K562 (cell line): ENCODE data around the gene CAPRIN1. TPM values are rescaled to one million over a fixed set of nuclear protein-coding genes. Genes with fewer than 3 reads are reported as not detected.

Experiments
- ERF ChIP-seq: fragments of 450-650 bp; formaldehyde crosslinking; IDR thresholded peaks from 2 replicates; pipeline ENCODE4 v1.4.0; 2020; ENCODE audit warnings: mild to moderate bottlenecking, mixed read lengths
- FOXM1 ChIP-seq, 2 experiments: fragments of 450-650 bp in 1 of 2; sonication (generic) in 1 of 2; formaldehyde crosslinking in 1 of 2; IDR thresholded peaks; 2 replicates each; pipeline versions ENCODE4 v1.6.1 to v1.9.0; 2017 to 2022; ENCODE audit warnings: low read depth in 2 of 2, mild to moderate bottlenecking in 2 of 2, missing genetic modification reagents in 1 of 2, moderate library complexity in 1 of 2
- GATA2 ChIP-seq: sonication (generic); formaldehyde crosslinking; IDR thresholded peaks from 2 replicates; pipeline ENCODE4 v1.4.0; 2020; ENCODE audit warnings: mild to moderate bottlenecking, missing genetic modification reagents
- HDAC3 ChIP-seq: fragments of 450-650 bp; IDR thresholded peaks from 2 replicates; pipeline ENCODE4 v1.6.1; 2018; ENCODE audit warnings: borderline replicate concordance, mild to moderate bottlenecking, moderate library complexity; ENCODE audit not compliant: partially characterized antibody
- HDAC8 ChIP-seq: fragments of 450-650 bp; IDR thresholded peaks from 2 replicates; pipeline ENCODE4 v1.6.1; 2016; ENCODE audit warnings: mild to moderate bottlenecking, missing genetic modification characterization, moderate library complexity, missing compliant biosample characterization
- HMGXB4 ChIP-seq: sonication (generic); formaldehyde crosslinking; IDR thresholded peaks from 2 replicates; pipeline ENCODE4 v1.8.1; 2023; ENCODE audit warnings: mild to moderate bottlenecking, missing genetic modification reagents
- HNRNPL ChIP-seq: fragments of 200-400 bp; formaldehyde crosslinking; IDR thresholded peaks from 2 replicates; pipeline ENCODE4 v1.6.1; 2017; ENCODE audit warnings: low read depth, mild to moderate bottlenecking, low read length
- MECOM ChIP-seq: fragments of 250-450 bp; sonication (Bioruptor Pico); IDR thresholded peaks from 2 replicates; pipeline ENCODE4 v1.8.0; 2022; ENCODE audit warnings: inconsistent platforms
- MLLT1 ChIP-seq, 2 experiments: fragments of 450-650 bp; IDR thresholded peaks; 2 replicates each; pipeline ENCODE4 v1.6.1; 2016
- NFXL1 ChIP-seq: fragments of 450-650 bp; formaldehyde crosslinking; IDR thresholded peaks from 2 replicates; pipeline ENCODE4 v1.4.0; 2021; ENCODE audit warnings: mild to moderate bottlenecking
- PHF20 ChIP-seq: fragments of 450-650 bp; IDR thresholded peaks from 2 replicates; pipeline ENCODE4 v1.6.1; 2018; ENCODE audit not compliant: partially characterized antibody
- POLR2AphosphoS5 ChIP-seq: IDR thresholded peaks from 2 replicates; pipeline ENCODE4 v1.6.1; 2011; ENCODE audit warnings: mild to moderate bottlenecking, low read depth, low read length, moderate library complexity; ENCODE audit not compliant: control insufficient read depth, insufficient read depth
- SREBF2 ChIP-seq: sonication (generic); formaldehyde crosslinking; IDR thresholded peaks from 2 replicates; pipeline ENCODE4 v1.4.0; 2020; ENCODE audit warnings: mild to moderate bottlenecking, missing genetic modification reagents
- TAF9B ChIP-seq: fragments of 450-650 bp; IDR thresholded peaks from 2 replicates; pipeline ENCODE4 v1.6.1; 2018; ENCODE audit warnings: mild to moderate bottlenecking; ENCODE audit not compliant: partially characterized antibody
- THRAP3 ChIP-seq: fragments of 450-650 bp; IDR thresholded peaks from 2 replicates; pipeline ENCODE4 v1.6.1; 2016; ENCODE audit warnings: mild to moderate bottlenecking, inconsistent platforms, borderline replicate concordance
- ZEB2 ChIP-seq: fragments of 450-650 bp; IDR thresholded peaks from 2 replicates; pipeline ENCODE4 v1.6.1; 2016
- ZNF121 ChIP-seq: sonication (generic); formaldehyde crosslinking; conservative IDR thresholded peaks from 2 replicates; pipeline ENCODE4 v1.8.0; 2022; ENCODE audit warnings: missing genetic modification reagents
- ZNF347 ChIP-seq: fragments of 450-650 bp; formaldehyde crosslinking; IDR thresholded peaks from 2 replicates; pipeline ENCODE4 v1.4.0; 2020; ENCODE audit warnings: low read depth, mild to moderate bottlenecking, moderate library complexity
- ZNF830 ChIP-seq: fragments of 250-450 bp; sonication (Bioruptor Pico); IDR thresholded peaks from 2 replicates; pipeline ENCODE4 v1.5.0; 2021; ENCODE audit warnings: mild to moderate bottlenecking
- polyA plus RNA-seq, 8 experiments: library from polyadenylated mRNA; depleted of rRNA in 4 of 8; stranded (reverse) in 5 of 8; unstranded in 3 of 8; fragments of >200 nt; fragmentation: Nextera tagmentation in 2 of 8; fragmentation: Illumina TruSeq in 1 of 8; extraction: Ambion mirVana in 2 of 8; extraction: Trizol in 1 of 8; gene quantifications; 2 replicates each; pipeline versions ENCODE4 v1.2.1 to v1.2.3, GENCODE V29; 2011 to 2014; ENCODE audit warnings: inconsistent platforms in 1 of 8, missing spikeins in 1 of 8
- total RNA-seq, 7 experiments: library from RNA; depleted of rRNA in 6 of 7; stranded (reverse); fragments of >200 nt in 6 of 7; fragmentation: Illumina TruSeq in 2 of 7; extraction: Trizol in 2 of 7; gene quantifications; 2 replicates each; pipeline versions ENCODE4 v1.2.1 to v1.2.3, GENCODE V29; 2011 to 2021; ENCODE audit warnings: low replicate concordance in 1 of 7
- TF ChIP-seq, protein P1 (sequence below): sonication (generic); formaldehyde crosslinking; IDR thresholded peaks from 2 replicates; pipeline ENCODE4 v1.8.0; 2022; ENCODE audit warnings: mild to moderate bottlenecking, missing genetic modification reagents
- TF ChIP-seq, protein P2 (sequence below): fragments of 250-450 bp; sonication (Bioruptor Pico); IDR thresholded peaks from 2 replicates; pipeline ENCODE4 v1.5.0; 2021; ENCODE audit warnings: mild to moderate bottlenecking, moderate library complexity

CAPRIN1 gene
- total and polyA plus RNA-seq, 9 of the 15 experiments (the other 6 are each of a cell fraction or from before 2014, with no cell fraction given) = 49.6 to 271 (median 244) TPM

- TF ChIP-seq, protein P1, sequence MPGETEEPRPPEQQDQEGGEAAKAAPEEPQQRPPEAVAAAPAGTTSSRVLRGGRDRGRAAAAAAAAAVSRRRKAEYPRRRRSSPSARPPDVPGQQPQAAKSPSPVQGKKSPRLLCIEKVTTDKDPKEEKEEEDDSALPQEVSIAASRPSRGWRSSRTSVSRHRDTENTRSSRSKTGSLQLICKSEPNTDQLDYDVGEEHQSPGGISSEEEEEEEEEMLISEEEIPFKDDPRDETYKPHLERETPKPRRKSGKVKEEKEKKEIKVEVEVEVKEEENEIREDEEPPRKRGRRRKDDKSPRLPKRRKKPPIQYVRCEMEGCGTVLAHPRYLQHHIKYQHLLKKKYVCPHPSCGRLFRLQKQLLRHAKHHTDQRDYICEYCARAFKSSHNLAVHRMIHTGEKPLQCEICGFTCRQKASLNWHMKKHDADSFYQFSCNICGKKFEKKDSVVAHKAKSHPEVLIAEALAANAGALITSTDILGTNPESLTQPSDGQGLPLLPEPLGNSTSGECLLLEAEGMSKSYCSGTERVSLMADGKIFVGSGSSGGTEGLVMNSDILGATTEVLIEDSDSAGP (CRISPR knock-in tag) = no peak
- no peak for TF ChIP-seq ZNF347 (CRISPR knock-in tag)
- no peak for TF ChIP-seq NFXL1 (CRISPR knock-in tag)
- 0 out of 2 replicates have a peak, but pooled peaks have one; percentile 3 for TF ChIP-seq ZNF121
- TF ChIP-seq FOXM1 (IDR thresholded peaks at IDR 0.05; ENCODE audit: low read depth) = no peak
- TF ChIP-seq FOXM1 (CRISPR knock-in tag; IDR thresholded peaks at IDR 0.05; ENCODE audit: low read depth) = no peak
- TF ChIP-seq ZNF830 = peak; percentile 32; the same call in 1 of the 2 replicates
- peak; percentile 49 for TF ChIP-seq PHF20
- TF ChIP-seq HDAC8 (tag) = no peak
- no peak for TF ChIP-seq GATA2 (CRISPR knock-in tag)
- TF ChIP-seq ZEB2 = no peak
- TF ChIP-seq THRAP3 = no peak
- peak; percentile 79 for TF ChIP-seq POLR2AphosphoS5
- TF ChIP-seq ERF (CRISPR knock-in tag) = peak; percentile 82
- peak; percentile 4; the same call in 1 of the 2 replicates for TF ChIP-seq HNRNPL
- TF ChIP-seq SREBF2 (CRISPR knock-in tag) = 0 out of 2 replicates have a peak, but pooled peaks have one; percentile 32
- TF ChIP-seq, protein P2, sequence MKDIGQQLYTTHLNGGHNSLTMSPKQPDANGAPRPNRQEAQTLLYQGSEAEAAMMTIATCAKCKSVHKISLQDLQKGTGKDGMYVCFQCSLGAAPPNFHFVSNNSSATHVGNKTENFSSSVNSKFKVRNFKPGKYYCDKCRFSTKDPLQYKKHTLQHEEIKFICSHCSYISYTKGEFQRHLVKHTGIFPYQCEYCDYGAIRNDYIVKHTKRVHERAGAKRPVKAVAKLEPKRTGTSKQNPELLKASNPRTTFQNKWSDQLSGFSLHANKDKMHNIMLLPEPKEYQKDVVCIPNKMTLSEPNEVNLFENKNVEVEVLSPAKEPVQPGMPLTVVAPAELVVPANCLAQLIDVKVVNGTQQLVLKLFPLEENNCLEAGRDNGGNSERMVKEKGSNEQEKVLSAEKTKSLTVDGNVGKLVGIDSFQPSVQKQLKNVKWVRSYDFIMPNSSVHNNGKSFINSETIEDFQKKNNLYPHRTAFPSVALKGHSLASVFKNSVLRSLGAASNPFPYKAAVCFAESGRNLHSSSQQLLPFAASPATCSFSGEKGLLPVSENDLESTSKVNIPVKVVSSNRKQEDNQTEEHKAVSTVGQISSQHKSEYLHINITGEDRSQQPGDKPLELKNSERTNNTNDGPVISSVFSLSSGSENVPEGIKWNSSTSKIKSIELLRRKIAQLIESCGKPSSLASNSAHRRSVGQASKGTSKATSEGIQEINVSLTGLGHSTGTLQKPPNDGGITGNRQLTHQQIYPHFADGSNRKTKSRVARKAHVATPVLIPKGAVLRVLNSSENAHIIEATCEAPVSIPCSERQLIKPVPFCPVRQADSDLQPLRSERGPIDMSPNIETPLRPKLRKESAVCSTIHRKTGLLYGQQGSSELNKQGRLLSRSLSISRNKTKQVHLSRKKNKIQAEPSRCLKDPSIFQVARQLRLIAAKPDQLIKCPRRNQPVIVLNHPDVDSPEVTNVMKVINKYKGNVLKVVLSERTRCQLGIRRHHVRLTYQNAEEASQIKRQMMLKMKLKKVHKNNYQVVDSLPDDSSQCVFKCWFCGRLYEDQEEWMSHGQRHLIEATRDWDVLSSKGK = no peak
- peak; percentile 34 to 40; a peak in 2 of 4 replicates for TF ChIP-seq MLLT1 (IDR thresholded peaks at IDR 0.05)
- peak; percentile 35 for TF ChIP-seq TAF9B
- no peak for TF ChIP-seq HDAC3
- TF ChIP-seq MECOM (CRISPR knock-in tag) = no peak
- peak; percentile 2; the same call in 1 of the 2 replicates for TF ChIP-seq HMGXB4
These were observed 591 bp downstream of the CAPRIN1 start (continued) for GRCh38 chr11:34052036-34052607.
